AG04450 (cell line): ENCODE measurements around the gene MORN1. TPM values are rescaled to one million over a fixed set of nuclear protein-coding genes. Genes with fewer than 3 reads are reported as not detected.
"Not testable (repeated sequence)": the region's sequence is repeated elsewhere in the genome, so short reads cannot be mapped to it uniquely, and the experiment has no call there.

ENCODE experiments used
- CTCF ChIA-PET: fragments of 300-600, 350-600 bp; formaldehyde crosslinking; extraction: SDS; loops from one replicate; lab custom pipeline; 2022; ENCODE audit warnings: antibody characterized with exemption, inconsistent platforms; lab: Charles Lee
- POLR2A ChIA-PET: fragments of 350-600 bp; formaldehyde crosslinking; extraction: SDS; loops from one replicate; lab custom pipeline; 2021; ENCODE audit warnings: antibody characterized with exemption, inconsistent platforms; lab: Yijun Ruan, JAX
- DNase-seq: peaks from one replicate; pipeline ENCODE4 v3.0.0-alpha.2; 2011; ENCODE audit warnings: low read depth, low spot score
- H3K27ac ChIP-seq: one replicate; pipeline ENCODE4 v1.5.1; 2012; ENCODE audit warnings: low read depth, low read length, control low read depth
- H3K27me3 ChIP-seq: one replicate; pipeline ENCODE4 v1.6.0; 2012; ENCODE audit warnings: low read length; ENCODE audit not compliant: control insufficient read depth, insufficient read depth
- H3K4me3 ChIP-seq: 2 replicates; pipeline ENCODE4 v1.5.1; 2011; ENCODE audit warnings: mild to moderate bottlenecking, low read depth, low read length, control low read depth
- H3K9me3 ChIP-seq: 2 replicates; pipeline ENCODE4 v1.5.1; 2012; ENCODE audit warnings: low read length; ENCODE audit not compliant: control insufficient read depth, insufficient read depth
- CTCF ChIP-seq: IDR thresholded peaks from 2 replicates; pipeline ENCODE4 v1.5.1; 2011; ENCODE audit warnings: low read depth, low read length, control low read depth, inconsistent platforms
- polyA plus RNA-seq: library from polyadenylated mRNA; depleted of rRNA; stranded (reverse); fragments of >200 nt; gene quantifications from 2 replicates; pipeline ENCODE4 v1.2.3, GENCODE V29; 2011

MORN1 gene
- polyA plus RNA-seq, 1 experiment, result 3.6 TPM

- ChIA-PET CTCF (no interaction called here), POLR2A (no interaction called here)
- TF ChIP-seq CTCF, result no peak
- no peak overlapping the region for H3K4me3 ChIP-seq
- no peak overlapping the region for H3K27ac ChIP-seq
- peaks cover 26% of the 10 kb centered on the region; the same call in 1 of the 2 replicates for H3K9me3 ChIP-seq
- DNase-seq, result no peak
- H3K27me3 ChIP-seq, result peaks cover 6% of the 10 kb centered on the region
Measured at GRCh38 chr1:2327841-2328240, 63.5 kb downstream of the MORN1 start.

GRCh38 chr1:2327162-2327561, 64.2 kb downstream of the MORN1 start:
- CTCF ChIA-PET, DNase-seq, H3K27ac ChIP-seq, H3K27me3 ChIP-seq, H3K4me3 ChIP-seq, POLR2A ChIA-PET: not testable (repeated sequence)
- H3K9me3 ChIP-seq, result peaks cover 19% of the 10 kb centered on the region; the same call in 1 of the 2 replicates

GRCh38 chr1:2326524-2326923, 64.8 kb downstream of the MORN1 start:
- ChIA-PET POLR2A (interaction anchor here (0.6 kb wide), 1 partner anchor 42 kb away, joined by 7 read pairs; no protein-coding TSS in a partner anchor), CTCF (no interaction called here)
- Histone ChIP-seq H3K27ac (no peak overlapping the region), H3K27me3 (peaks cover 6% of the 10 kb centered on the region), H3K9me3 (peaks cover 14% of the 10 kb centered on the region; the same call in 1 of the 2 replicates), H3K4me3 (no peak overlapping the region)
- no peak for TF ChIP-seq CTCF
- DNase-seq, result no peak

GRCh38 chr1:2324553-2325366, 66.6 kb downstream of the MORN1 start:
- no peak for DNase-seq
- Histone ChIP-seq H3K9me3 (peaks cover 9% of the 10 kb centered on the region; the same call in 1 of the 2 replicates), H3K4me3 (no peak overlapping the region), H3K27ac (no peak overlapping the region), H3K27me3 (peaks cover 6% of the 10 kb centered on the region)
- POLR2A ChIA-PET, result no interaction called here
- CTCF ChIA-PET, result no interaction called here
- TF ChIP-seq CTCF, result no peak

- Histone ChIP-seq H3K27me3 (peaks cover 6% of the 10 kb centered on the region), H3K9me3 (peaks cover 9% of the 10 kb centered on the region; the same call in 1 of the 2 replicates), H3K27ac (no peak overlapping the region), H3K4me3 (no peak overlapping the region)
- CTCF ChIA-PET, result no interaction called here
- POLR2A ChIA-PET, result no interaction called here
- TF ChIP-seq CTCF, result no peak
- DNase-seq, result no peak
Measured at GRCh38 chr1:2323451-2323974, 67.8 kb downstream of the MORN1 start.
